HEK293T (cell line): ENCODE data around the gene SPI1.

Experiments
- CTCF ChIA-PET: fragments of 350-600 bp; formaldehyde crosslinking; extraction: SDS; loops from one replicate; lab custom pipeline; 2021; ENCODE audit warnings: antibody characterized with exemption, inconsistent platforms; lab: Yijun Ruan, JAX
- POLR2A ChIA-PET: fragments of 350-600 bp; formaldehyde crosslinking; extraction: SDS; loops from one replicate; lab custom pipeline; 2020; ENCODE audit warnings: antibody characterized with exemption, inconsistent platforms; lab: Yijun Ruan, JAX
- DNase-seq: peaks from one replicate; pipeline ENCODE4 v3.0.0; 2012; ENCODE audit warnings: mixed read lengths; ENCODE audit errors: extremely low spot score
- ARNT ChIP-seq: fragments of 450-650 bp; IDR thresholded peaks from 2 replicates; pipeline ENCODE4 v1.6.1; 2017; ENCODE audit warnings: mild to moderate bottlenecking
- BHLHE40 ChIP-seq: fragments of 450-650 bp; IDR thresholded peaks from 2 replicates; pipeline ENCODE4 v1.6.1; 2016; ENCODE audit warnings: mild to moderate bottlenecking, moderate library complexity, borderline replicate concordance
- CTBP1 ChIP-seq: fragments of 450-650 bp; IDR thresholded peaks from 2 replicates; pipeline ENCODE4 v1.6.1; 2016; ENCODE audit warnings: borderline replicate concordance
- ELF4 ChIP-seq: fragments of 450-650 bp; IDR thresholded peaks from 2 replicates; pipeline ENCODE4 v1.6.1; 2017; ENCODE audit warnings: antibody characterized with exemption
- FOXA1 ChIP-seq: fragments of 450-650 bp; IDR thresholded peaks from 2 replicates; pipeline ENCODE4 v1.6.1; 2016; ENCODE audit warnings: mild to moderate bottlenecking
- FOXK2 ChIP-seq: fragments of 450-650 bp; IDR thresholded peaks from 2 replicates; pipeline ENCODE4 v1.6.1; 2016; ENCODE audit warnings: mild to moderate bottlenecking
- FOXM1 ChIP-seq: fragments of 450-650 bp; IDR thresholded peaks from 2 replicates; pipeline ENCODE4 v1.6.1; 2017; ENCODE audit warnings: mild to moderate bottlenecking, borderline replicate concordance
- HDGF ChIP-seq: fragments of 450-650 bp; IDR thresholded peaks from 2 replicates; pipeline ENCODE4 v1.6.1; 2017; ENCODE audit warnings: antibody characterized with exemption, borderline replicate concordance
- L3MBTL2 ChIP-seq: fragments of 450-650 bp; conservative IDR thresholded peaks from 2 replicates; pipeline ENCODE4 v1.6.1; 2016; ENCODE audit warnings: mild to moderate bottlenecking
- LEF1 ChIP-seq: fragments of 450-650 bp; IDR thresholded peaks from 2 replicates; pipeline ENCODE4 v1.6.1; 2017; ENCODE audit warnings: mild to moderate bottlenecking, borderline replicate concordance
- NFRKB ChIP-seq: fragments of 450-650 bp; IDR thresholded peaks from 2 replicates; pipeline ENCODE4 v1.6.1; 2016; ENCODE audit warnings: mild to moderate bottlenecking, moderate library complexity
- PKNOX1 ChIP-seq: fragments of 450-650 bp; IDR thresholded peaks from 2 replicates; pipeline ENCODE4 v1.6.1; 2016
- SP1 ChIP-seq: fragments of 450-650 bp; IDR thresholded peaks from 2 replicates; pipeline ENCODE4 v1.6.1; 2017
- SUZ12 ChIP-seq: fragments of 450-650 bp; IDR thresholded peaks from 2 replicates; pipeline ENCODE4 v1.6.1; 2016; ENCODE audit warnings: mild to moderate bottlenecking
- TARDBP ChIP-seq: fragments of 450-650 bp; IDR thresholded peaks from 2 replicates; pipeline ENCODE4 v1.6.1; 2016
- ZNF384 ChIP-seq: fragments of 450-650 bp; IDR thresholded peaks from 2 replicates; pipeline ENCODE4 v1.6.1; 2016

SPI1 gene

GRCh38 chr11:47347137-47347536, 31.2 kb downstream of the SPI1 start:
- ChIA-PET CTCF (no interaction called here), POLR2A (interaction anchor here (1.4 kb wide), 1 partner anchor 98 kb away, joined by 4 read pairs; the partner anchor contains the start of gene ACP2)
- DNase-seq = no peak
- TF ChIP-seq NFRKB (no peak), SUZ12 (no peak), ELF4 (no peak), FOXM1 (no peak), ARNT (no peak)

GRCh38 chr11:47345890-47346563, 32.3 kb downstream of the SPI1 start:
- ChIA-PET CTCF (no interaction called here), POLR2A (interaction anchor here (0.9 to 1.4 kb wide), 2 partner anchors 24 to 97 kb away, joined by 3 to 4 read pairs; partner anchors contain the start of gene ACP2)
- no peak for TF ChIP-seq SUZ12
- TF ChIP-seq ZNF384 = no peak
- no peak for TF ChIP-seq LEF1
- no peak for TF ChIP-seq BHLHE40
- TF ChIP-seq NFRKB = no peak
- TF ChIP-seq TARDBP = no peak
- TF ChIP-seq HDGF = no peak
- TF ChIP-seq L3MBTL2 = no peak
- no peak for TF ChIP-seq FOXM1
- TF ChIP-seq FOXK2 = no peak
- TF ChIP-seq ARNT = no peak
- TF ChIP-seq CTBP1 = no peak
- TF ChIP-seq FOXA1 = no peak
- TF ChIP-seq PKNOX1 = no peak
- TF ChIP-seq SP1 = no peak
- TF ChIP-seq ELF4 = no peak
- no peak for DNase-seq

GRCh38 chr11:47342854-47343253, 35.5 kb downstream of the SPI1 start:
- TF ChIP-seq ELF4 (no peak), FOXK2 (no peak), TARDBP (no peak), CTBP1 (no peak), BHLHE40 (no peak), FOXM1 (no peak), ZNF384 (no peak), PKNOX1 (no peak), L3MBTL2 (no peak)
- POLR2A ChIA-PET = no interaction called here
- no peak for DNase-seq
- CTCF ChIA-PET = interaction anchor here (3.5 kb wide), 1 partner anchor 11 kb away, joined by 22 read pairs; no protein-coding TSS in a partner anchor

GRCh38 chr11:47342036-47342803, 36.1 kb downstream of the SPI1 start:
- no peak for TF ChIP-seq NFRKB
- no peak for TF ChIP-seq LEF1
- no peak for TF ChIP-seq SUZ12
- no peak for TF ChIP-seq BHLHE40
- no peak for TF ChIP-seq FOXK2
- TF ChIP-seq TARDBP = no peak
- no peak for TF ChIP-seq FOXM1
- TF ChIP-seq ELF4 = no peak
- no peak for TF ChIP-seq HDGF
- TF ChIP-seq CTBP1 = no peak
- no peak for TF ChIP-seq L3MBTL2
- no peak for TF ChIP-seq ZNF384
- TF ChIP-seq PKNOX1 = no peak
- no peak for TF ChIP-seq ARNT
- no peak for TF ChIP-seq SP1
- no peak for TF ChIP-seq FOXA1
- POLR2A ChIA-PET = interaction anchor here (0.6 kb wide), 1 partner anchor 82 kb away, joined by 3 read pairs; no protein-coding TSS in a partner anchor
- CTCF ChIA-PET = interaction anchor here (3.5 kb wide), 1 partner anchor 12 kb away, joined by 22 read pairs; no protein-coding TSS in a partner anchor
- DNase-seq = no peak

GRCh38 chr11:47340980-47341775, 37.2 kb downstream of the SPI1 start:
- CTCF ChIA-PET = interaction anchor here (3.5 kb wide), 1 partner anchor 13 kb away, joined by 22 read pairs; no protein-coding TSS in a partner anchor
- no peak for TF ChIP-seq FOXA1
- TF ChIP-seq ELF4 = no peak
- TF ChIP-seq L3MBTL2 = no peak
- TF ChIP-seq LEF1 = no peak
- TF ChIP-seq FOXK2 = no peak
- no peak for TF ChIP-seq CTBP1
- no peak for TF ChIP-seq NFRKB
- no peak for TF ChIP-seq PKNOX1
- POLR2A ChIA-PET = no interaction called here

More at GRCh38 chr11:47340980-47341775, 37.2 kb downstream of the SPI1 start:
- DNase-seq = no peak
